ENCODE results near the gene TIMM22.
"Not testable (repeated sequence)": the region's sequence is repeated elsewhere in the genome, so short reads cannot be mapped to it uniquely, and the experiment has no call there.

Gene TIMM22

DNA sequence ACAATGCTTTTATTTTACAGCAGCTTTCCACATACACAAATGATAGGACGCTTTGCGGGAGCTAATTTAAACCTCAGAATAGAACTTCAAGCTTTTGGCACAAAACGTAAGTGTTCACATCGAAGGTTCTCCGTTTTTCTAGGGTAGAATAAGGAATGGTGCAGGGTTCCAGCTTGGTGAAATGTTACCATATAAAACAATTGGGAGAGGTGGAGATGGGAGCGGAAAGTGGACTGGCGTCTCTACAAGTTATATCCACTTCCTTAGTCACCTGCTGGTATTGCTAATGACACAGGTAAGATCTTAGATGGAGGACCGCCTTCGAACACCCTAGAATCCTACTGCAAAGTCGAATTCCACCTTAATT, 15.7 kb upstream of the TIMM22 start:
- no peak for DNase-seq (ENCODE audit: extremely low read depth, low read depth)
- no peak for TF ChIP-seq CTCF (IDR thresholded peaks at IDR 0.05; ENCODE audit: low read depth, low read length)

DNA sequence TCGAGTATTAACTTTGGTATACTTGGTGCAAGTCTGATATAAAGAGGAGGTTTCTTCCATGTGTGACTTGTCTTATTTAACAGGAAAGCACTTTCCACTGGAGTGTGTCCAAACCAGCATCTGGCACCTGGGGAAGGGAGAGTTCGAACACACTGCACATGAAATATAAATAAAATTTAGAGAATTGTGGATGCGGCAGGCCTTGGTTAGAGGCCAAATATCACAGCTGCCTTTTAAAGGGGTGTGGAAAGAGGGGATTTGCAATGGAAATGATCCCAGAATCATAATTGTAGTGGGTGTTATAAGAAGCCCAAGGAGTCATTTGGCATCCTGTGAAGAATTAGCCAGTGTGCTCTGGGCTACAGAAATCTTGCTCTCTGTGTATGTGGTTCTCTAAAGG, 13.0 kb upstream of the TIMM22 start:
- no peak for DNase-seq (ENCODE audit: extremely low read depth, low read depth)
- no peak for TF ChIP-seq CTCF (IDR thresholded peaks at IDR 0.05; ENCODE audit: low read depth, low read length)

GRCh38 chr17:986322-986929, 10.5 kb upstream of the TIMM22 start:
- TF ChIP-seq CTCF (IDR thresholded peaks at IDR 0.05; ENCODE audit: low read depth, low read length): no peak
- DNase-seq (ENCODE audit: extremely low read depth, low read depth): no peak

GRCh38 chr17:987931-988330, 9.0 kb upstream of the TIMM22 start:
- no peak for TF ChIP-seq CTCF (IDR thresholded peaks at IDR 0.05; ENCODE audit: low read depth, low read length)
- DNase-seq (ENCODE audit: extremely low read depth, low read depth): no peak

DNA sequence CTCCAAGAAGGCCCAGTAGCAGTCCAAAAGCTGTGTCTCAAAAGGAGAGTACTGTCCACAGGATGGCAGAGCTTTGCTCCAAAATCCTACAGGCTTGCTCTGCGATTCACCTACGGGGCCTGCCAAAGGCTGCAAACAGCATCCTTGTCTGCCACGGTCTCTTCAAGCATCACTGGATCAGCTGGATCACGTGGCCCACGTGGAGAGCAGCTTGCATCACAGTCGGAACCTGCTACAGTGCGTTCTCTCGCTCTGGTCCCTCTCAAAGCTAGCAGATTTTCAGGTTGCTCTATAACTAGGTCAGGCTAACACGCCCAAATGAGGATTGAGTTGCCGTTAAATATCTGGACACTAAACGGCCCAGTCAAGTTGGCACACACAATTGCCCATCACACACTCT, 8.4 kb upstream of the TIMM22 start:
- no peak for TF ChIP-seq CTCF (IDR thresholded peaks at IDR 0.05; ENCODE audit: low read depth, low read length)

GRCh38 chr17:992933-993332, 4.0 kb upstream of the TIMM22 start:
- no peak for DNase-seq (ENCODE audit: extremely low read depth, low read depth)
- TF ChIP-seq CTCF (IDR thresholded peaks at IDR 0.05; ENCODE audit: low read depth, low read length): no peak

More for the DNA sequence above, 8.4 kb upstream of the TIMM22 start:
- no peak for DNase-seq (ENCODE audit: extremely low read depth, low read depth)

- DNase-seq (ENCODE audit: extremely low read depth, low read depth): not testable (repeated sequence)
Measured at GRCh38 chr17:995324-995723, 1.6 kb upstream of the TIMM22 start.

- DNase-seq (ENCODE audit: extremely low read depth, low read depth): no peak
- TF ChIP-seq CTCF (IDR thresholded peaks at IDR 0.05; ENCODE audit: low read depth, low read length): no peak
Measured at GRCh38 chr17:998111-998510, 1.2 kb downstream of the TIMM22 start.

Measured in AG09319 (cell line).